HG03457 (cell line): ENCODE data around the gene S100A7.

Experiments used
- ATAC-seq: cut with Tn5 transposase; IDR thresholded peaks from one replicate; pipeline ENCODE4 v1.9.1; 2021; ENCODE audit warnings: moderate number of reproducible peaks; ENCODE audit not compliant: unreplicated experiment

Gene S100A7

DNA sequence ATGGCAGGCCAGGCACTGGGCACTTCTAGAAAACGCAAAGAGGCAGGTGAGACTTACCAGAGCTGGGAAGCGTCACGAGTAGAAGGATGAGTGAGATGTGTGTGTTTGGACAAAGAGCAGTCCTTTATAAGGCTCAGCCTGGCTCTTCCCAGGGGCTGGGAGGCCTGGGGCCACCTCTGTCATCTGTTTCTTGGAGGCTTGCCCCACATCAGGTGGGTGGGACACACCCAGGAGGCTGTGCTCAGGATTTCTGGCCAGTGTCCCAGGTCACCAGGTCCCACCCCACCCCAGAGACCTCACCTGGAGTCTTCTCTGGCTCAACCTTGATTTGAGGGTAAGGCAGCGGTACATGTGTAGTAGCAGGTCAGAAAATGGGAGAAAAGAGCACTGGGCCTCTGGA lies at the start of gene S100A7:
TSS of gene S100A7 (minus strand) at position 101 of the 400 bp plus-strand sequence. CDS start 1,638 bp downstream, outside the sequence.
- no peak for ATAC-seq

DNA sequence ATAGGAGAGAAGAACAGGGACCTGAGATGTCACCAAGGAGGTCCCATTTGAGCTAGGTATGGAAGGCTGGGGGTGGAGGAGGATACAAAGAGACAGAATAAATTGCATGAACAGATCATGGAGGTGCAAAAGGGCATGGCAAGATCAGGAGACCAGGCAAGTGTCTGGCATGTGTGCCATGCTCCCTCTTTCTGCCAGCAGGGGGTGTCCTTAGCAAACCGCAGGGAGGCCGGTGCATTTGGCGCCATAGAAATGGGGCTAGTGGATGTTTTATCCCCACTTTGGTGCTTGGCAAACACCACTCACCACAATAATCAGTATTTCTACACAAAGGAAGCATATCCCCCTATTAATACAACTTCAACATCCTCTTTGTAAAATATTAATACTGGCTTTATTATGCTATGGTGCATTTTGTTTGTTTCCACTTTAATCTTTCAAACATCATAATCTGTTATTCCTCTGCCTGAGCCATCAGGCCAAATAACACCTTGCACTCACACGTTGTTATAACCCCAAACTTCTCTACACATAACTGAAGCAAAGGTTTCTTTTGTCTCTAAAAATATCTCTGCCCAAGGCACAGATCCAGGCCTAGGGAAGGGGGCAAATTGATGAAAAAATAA lies 49.4 kb upstream of the S100A7 start:
- no peak for ATAC-seq

DNA sequence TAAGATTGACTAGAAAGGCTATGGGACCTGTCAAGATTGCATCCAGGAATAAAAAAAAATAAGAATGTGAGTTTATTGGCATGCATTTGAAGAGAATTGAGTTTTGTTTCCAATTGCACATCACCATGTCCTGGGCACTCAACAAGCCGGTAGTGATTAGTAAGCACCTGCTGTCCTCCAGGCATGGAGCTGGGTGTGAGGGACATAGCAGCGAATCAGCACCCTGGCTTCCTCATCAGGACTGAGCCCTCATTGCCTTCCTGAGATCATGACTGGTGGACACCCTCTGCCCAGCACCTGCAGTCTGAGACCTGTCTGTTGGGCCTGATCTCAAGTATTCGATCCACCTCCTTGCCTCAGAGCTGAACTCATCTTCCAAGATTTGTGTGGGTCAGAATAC lies 48.6 kb upstream of the S100A7 start:
- no peak for ATAC-seq

DNA sequence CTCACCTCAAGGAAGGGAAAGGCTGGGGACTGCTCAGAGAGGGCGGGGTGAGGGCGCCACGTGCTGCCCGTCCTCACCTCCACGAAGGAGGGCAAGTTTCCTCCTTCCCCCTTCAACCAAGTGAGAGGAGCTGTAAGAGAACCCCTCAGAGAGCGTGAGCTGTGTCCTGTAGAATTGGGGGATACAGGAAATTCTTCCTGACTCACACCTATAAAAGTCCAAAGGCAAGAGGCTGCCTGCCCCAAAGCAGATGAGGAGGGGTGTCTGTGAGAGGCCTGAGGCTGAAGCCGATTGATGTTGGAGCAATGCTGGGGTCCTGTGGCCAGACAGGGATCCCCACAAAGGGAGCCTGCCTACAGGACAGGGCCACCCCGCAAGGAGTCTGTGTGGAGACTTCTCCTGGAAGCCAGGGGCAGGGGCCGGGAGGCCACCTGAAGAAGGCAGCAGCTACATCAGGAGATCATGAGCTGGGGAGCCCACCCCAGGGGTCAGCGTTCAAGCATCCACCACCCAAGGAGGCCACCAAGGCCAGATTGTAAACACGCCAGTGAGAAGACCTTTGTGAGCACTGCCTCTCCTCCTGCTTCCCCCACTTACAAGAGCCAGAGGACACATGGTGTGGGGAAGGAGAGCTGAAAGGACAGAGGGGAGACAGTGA lies 47.6 kb upstream of the S100A7 start:
- no peak for ATAC-seq

DNA sequence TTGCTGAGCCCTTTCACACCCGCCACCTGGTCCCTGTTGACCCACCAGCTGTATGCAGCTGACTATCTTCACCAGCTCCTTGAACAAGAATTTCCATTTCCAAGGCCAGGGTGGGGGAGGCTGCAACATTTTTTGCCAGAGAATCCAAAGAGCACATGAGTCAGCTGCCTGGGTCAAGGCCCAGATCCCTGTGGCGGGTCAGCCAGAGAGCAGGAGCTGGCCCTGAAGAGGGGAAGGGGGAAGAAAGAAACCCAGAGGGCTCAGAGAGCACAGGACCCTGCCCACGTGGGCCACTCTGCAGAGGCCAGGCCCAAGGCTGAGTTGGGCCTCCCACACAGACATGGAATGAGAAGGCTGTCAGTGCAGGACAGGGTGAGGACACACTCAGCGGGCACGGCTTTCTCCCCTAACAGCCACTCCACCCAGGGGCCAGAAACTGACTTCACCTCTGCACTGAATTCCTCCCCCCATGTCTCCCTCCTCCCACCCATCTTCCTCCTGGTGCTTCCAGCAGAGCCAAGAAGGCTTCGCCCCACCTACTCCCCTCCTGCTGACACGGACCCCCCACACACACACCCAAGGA lies 46.5 kb upstream of the S100A7 start:
- ATAC-seq: no peak

DNA sequence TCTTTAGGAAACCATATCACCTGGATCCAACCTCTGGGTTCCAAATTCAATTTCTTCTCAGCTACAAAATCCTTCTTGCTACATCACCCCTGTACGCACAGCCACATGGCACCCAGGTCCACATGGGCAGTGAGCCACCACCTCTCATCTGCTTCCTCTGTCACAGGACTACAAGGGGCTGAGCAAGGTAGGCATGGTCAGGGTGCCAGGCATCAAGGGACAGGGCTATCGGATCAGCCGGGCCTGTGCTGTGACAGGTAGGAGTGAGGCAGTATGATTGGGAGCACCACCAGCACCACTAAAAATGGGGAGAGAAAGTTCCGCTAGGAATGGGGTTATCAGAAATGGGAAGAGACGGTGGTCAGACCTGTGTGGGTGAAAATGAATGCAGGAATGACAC lies 45.9 kb upstream of the S100A7 start:
- ATAC-seq: no peak

DNA sequence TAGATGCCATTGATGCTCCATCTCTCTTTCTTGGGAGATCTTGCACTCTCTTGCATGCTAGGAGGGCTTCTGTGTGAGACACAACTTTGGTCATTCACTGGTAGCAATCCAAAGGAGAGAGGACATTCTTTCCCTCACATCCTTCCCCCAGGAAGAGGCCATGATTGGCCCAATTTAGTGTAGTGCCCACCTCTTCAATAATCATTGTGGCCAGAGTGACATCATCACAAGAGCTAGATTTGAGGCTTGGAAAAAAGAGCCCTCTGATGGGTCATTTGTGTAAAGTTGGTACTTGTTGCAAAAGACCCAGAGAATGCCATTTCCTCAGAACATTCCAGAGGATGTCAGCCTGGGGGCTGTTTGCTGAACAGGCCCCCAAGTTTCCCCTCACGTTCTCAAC lies 45.1 kb upstream of the S100A7 start:
- no peak for ATAC-seq

DNA sequence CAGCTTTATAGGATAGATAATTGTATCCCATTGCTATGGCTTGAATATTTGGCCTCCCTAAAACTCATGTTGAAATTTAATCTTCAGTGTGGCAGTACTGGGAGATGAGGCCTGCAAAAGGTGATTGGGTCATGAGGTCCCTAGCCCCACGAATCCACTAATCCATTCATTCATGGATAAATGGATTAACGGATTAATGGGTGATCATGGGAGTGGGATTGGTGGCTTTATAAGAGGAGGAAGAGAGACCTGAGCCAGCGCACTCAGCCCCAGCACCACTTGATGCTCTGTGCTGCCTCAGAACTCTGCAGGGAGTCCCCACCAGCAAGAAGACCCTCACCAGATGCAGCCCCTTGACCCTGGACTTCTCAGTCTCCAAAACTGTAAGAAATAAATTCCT lies 43.3 kb upstream of the S100A7 start:
- ATAC-seq: no peak

DNA sequence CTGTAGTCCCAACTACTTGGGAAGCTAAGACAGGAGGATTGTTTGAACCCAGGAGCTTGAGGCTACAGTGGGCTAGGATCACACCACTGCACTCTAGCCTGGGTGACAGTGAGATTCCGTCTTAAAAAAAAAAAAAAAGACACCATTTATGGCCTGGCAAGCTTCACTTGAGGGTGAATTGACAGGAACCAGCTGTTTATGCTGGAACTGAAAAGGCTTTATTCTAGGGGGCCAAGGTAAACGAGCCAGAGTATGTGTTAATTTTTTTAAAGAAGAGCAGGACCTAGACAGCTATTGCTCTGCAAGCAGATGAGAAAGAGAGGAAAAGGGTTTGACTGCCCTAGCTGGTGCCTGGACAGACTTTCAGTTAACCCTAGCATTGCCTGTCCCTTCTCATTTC lies 38.3 kb upstream of the S100A7 start:
- no peak for ATAC-seq

DNA sequence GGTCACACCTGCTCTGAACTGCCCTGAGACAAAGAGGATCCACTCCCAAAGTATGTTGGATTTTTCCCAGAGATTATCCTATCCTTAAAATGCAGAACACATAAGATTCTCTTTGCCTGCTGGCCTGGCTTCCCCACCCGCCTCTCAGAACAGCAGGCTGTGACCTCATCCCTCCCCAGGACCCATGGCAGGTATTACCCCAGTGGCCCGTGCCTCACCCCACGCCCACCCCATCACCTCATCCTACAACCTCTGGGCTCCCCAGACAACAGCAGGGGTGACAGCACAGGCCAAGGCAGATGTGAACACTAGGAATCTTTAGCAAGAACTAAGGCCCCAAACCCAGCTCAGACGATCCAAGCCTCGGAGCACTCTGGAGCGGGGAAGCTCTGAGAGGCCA lies 35.1 kb upstream of the S100A7 start:
- no peak for ATAC-seq

DNA sequence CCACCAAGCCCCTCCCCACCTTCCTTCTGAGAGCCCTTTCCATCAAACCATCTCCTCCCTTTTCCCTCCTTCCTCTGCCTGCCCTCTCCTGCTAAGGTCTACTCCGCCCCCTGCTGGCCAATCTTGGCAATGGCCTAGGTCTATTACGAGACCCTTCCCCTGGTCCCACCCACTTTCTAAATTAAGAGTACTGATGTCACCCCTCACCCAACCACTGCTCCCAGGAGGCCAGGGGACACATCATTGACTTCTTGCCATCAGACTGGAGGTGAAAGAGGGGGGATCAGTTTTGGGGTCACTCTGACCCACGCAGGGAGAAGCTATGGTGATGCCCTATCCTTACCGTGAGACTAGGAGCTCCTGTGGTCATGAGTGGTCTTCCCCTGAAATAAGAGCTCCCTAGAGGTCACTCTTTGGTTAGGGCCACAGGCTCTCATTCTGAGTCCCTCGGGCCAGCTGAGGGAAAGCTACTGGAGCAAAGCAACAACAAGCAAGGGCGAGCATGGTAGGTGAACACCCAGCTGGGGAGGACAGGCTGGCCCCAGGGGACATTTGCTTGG lies 34.6 kb upstream of the S100A7 start:
- no peak for ATAC-seq

DNA sequence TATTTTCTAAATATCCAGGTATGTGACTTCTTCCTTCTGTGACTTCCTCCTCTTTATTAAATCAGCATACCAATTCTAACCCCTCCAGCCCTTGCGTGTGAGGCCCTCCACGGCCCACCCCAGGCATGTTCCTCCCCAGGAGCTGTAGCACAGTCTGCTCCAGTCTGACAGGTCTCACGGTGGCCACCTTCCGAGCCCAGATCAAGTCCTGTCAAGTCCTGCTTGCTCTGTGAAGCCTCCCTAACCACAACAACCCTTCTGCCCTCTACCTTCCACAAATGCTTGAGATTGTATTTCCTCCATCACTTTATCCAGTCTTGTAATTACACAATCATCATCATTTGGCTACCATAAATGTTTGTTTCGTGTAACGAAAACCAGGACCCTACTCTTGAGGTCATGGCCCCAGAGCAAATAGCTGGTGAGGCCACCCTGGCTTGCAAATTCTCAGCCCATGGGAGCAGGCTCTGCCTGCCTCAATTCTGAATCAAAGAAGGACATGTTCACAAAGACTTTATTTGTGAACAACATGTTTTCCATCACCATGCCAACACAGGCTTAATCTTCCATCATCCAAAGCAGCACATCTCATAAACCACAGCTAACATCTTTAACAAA lies 33.0 kb upstream of the S100A7 start:
- no peak for ATAC-seq

DNA sequence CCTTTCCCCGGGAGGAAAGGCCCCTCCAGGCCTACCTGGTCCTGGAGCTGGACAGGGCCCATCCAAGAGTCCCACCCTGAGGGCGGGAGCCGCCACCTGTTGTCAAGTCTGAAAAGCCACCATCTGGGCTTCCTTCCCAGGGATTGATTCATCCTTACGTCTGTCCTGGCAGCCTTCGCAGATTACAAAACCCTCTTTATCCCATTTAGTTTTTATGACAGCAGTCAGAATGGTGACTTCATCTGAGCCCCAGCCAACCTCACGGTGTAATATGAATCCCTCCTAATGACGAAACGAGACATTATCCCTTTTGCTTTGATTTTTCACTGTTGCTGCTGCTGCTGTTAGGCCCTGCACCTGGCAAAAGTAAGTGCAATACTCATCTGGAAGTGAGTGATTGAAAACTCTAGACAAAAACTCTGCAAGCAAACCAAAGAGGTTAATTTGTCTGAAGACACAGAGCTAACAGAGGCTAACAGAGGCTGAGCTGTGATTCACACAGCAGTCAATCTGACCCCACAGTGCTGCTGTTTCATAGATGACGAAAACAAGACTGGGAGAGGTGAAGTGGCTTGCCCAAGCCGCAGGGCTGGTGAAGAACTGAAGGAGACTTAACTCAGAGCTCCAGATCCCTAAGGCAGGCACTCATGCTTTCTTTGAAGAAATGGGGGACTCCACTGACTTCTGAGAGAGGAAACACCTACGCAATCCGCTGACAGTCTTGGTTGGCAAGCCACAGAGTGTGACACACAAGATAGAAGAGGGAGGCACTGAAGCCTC lies 30.0 kb upstream of the S100A7 start:
- no peak for ATAC-seq

DNA sequence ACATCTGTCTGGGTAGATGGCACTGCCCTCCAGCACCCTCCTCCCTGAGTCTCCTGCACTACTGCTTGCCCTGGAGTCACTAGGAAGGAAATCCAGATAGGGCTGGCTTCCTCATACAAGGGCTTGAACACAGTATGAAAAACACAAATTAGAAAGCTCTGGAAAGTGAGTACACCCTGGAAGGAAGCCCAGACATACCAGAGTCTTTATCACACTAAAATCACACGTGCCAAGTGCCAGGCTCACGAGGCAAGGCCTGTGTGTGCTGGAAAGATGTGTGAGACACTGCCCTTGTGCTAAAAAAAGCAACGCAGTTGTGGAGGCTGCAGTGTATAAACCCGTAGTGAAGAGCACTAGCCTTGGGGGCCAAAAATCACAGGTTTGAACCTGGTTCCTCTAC lies 28.3 kb upstream of the S100A7 start:
- ATAC-seq: no peak

DNA sequence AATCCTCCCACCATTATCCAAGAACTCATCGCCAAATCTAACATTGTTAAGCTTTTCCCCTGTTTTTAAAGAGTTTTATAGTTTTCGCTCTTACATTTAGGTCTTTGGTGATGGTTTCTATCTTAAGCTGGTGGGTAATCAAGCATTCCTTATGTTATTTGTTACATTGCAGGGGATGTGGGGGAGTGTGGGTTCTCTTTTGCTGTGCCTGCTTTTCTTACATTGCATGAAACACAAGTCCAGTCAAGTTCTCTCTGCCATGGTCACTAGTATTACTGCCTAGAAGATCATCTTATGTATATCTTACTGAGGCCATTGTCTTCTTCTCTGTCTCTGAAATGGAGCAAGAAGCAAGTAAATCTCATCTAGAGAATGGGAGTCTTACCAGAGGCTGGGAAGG lies 27.3 kb upstream of the S100A7 start:
- no peak for ATAC-seq

DNA sequence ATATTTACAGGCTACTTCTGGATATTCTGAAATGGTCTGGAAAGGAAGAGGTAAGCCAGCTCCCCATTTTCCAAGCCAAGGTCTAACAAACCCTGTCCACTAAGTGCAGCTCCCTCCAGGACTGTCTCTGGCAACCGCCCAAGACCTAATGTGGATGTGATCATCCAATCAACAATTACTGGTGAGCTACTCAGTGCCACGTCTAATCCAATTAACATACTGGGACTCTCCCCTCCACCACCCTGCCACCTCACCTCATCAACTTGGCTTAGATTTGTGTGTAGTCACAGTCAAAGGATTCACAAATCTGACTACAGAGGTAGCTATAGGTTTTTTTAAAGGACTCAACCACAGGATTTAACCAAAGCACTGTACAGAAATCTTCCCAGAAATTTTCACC lies 25.4 kb upstream of the S100A7 start:
- no peak for ATAC-seq

DNA sequence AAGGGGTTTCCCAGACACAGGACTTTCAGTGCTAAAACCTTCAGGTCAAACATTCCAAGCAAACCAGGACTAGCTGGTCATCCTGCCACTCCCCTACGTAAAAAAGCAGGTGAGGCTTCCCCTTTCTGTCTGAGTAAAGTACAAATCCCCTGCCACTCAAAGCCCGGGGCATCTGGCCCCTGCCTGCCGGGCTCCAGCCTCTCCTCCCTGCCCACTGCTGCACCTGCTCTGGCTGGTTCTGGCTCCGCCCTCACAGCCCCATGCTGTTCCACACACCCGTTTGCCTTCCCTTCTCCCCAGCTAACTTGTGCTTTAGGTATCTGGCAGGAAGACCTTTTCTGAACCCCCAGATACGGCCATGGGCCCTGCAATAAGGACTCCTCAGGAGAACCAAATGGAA lies 23.3 kb upstream of the S100A7 start:
- ATAC-seq: no peak

DNA sequence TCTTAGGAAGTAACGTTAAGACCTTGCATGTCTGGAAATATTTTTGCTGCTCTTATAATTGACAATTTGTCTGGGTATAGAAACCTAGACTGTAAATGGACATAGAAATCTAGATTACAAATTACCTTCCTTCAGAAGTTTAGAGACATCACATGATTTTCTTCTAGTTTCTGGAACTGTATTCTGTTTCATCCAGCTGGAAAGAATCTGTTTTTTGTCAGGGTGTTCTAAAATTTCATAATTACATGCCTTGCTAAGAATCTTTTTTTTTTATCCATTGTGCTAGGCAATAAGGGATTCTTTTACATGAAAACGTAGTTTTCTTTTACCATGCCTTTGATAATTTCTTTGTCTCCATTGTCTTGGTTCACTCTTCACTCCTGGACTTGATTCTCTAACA lies 20.7 kb upstream of the S100A7 start:
- no peak for ATAC-seq

DNA sequence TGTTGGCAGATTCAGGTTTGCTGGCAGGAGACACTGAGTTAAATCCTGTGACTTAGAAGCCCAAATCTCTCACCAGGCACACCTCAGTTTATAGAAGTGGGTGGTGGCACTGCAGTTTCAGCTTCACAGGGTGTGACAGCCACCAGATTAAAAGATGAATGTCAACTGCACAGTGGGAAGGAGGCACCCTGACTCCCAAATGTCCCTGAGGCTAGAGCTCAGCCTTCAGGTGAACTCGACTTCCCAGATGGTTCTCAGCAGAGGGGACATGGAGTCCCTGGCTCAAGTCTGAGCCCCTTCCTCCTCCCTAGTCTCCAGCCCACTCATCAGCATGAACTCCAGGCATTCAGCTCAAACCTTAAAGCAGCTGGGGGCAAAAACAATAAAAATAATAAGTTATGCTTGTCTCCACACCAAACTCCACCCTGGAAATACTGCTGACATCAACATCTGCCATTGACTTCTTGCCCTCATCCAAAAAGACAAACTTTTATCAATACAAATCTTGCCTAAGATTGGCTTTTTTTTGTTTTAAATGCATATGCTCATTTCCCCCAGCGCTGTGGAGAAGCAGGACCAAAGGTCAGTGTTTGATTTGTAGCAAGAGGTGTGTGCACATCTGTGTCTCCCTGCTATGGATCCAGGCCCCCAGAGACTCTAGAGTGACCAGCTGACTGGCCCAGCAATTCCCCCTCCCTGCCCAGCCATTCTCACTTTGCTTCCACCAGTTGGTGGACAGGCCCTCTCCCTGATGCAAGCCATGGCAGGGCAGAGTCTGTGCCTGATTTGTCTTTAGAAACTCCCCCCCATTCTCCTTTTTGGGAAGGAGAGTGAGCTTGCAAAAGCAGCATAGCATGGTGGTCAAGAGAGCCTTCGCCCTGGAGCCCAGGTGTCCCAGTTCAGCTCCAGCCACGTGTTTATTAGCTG lies 18.5 kb upstream of the S100A7 start:
- no peak for ATAC-seq

DNA sequence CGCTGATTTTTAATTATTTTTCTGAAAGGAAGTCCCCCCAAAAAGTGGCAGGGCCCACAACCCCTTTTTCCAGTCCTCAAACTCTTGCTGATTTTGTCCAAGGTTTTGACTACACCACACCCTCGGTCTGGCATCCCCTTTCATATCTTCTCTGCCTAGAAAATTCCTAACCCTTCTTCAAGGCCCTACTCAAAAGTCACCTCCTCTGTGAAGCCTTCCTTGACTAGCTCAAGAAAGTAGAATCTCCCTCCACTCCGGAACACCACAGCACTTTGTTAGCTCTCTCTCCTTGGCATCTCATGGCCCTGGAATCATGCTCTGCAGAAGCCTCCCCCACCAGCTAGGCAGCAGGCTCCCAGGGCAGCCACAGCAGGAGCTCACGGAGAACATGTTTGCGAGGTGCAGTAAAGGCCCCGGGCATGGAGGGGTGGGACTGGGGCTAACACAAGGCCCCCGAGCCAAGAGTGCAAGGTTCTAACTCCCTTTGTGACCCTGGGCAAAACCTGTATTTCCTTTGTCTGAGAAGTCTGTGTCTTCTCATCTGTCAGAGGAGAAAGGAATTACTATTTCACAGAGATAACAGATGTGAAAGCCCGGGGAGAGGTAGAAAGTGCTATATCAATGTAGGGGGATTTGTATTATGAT lies 17.7 kb upstream of the S100A7 start:
- ATAC-seq: no peak
